ENCODE data around the gene C6. TPM values are rescaled to one million over a fixed set of nuclear protein-coding genes. Genes with fewer than 3 reads are reported as not detected.
A peak's percentile ranks its signal among the peaks of the same experiment; 100 is the strongest.
"Not testable (repeated sequence)": the region's sequence is repeated elsewhere in the genome, so short reads cannot be mapped to it uniquely, and the experiment has no call there.

The C6 gene
- total RNA-seq, 1 donor: 0.27 TPM

GRCh38 chr5:41193456-41194205 is 19.7 kb downstream of the C6 start:
- peak; percentile 100 for DNase-seq (ENCODE audit: low read depth)

GRCh38 chr5:41191249-41191648 is 22.1 kb downstream of the C6 start:
- DNase-seq (ENCODE audit: low read depth): no peak
- no peak for TF ChIP-seq CTCF (IDR thresholded peaks at IDR 0.05; ENCODE audit: insufficient read depth, low read length)
- H3K4me3 ChIP-seq (ENCODE audit: low read depth, low read length): no peak overlapping the region

More at GRCh38 chr5:41193456-41194205, 19.7 kb downstream of the C6 start:
- TF ChIP-seq CTCF (IDR thresholded peaks at IDR 0.05; ENCODE audit: insufficient read depth, low read length): no peak
- no peak overlapping the region for H3K4me3 ChIP-seq (ENCODE audit: low read depth, low read length)

GRCh38 chr5:41186143-41186542 is 27.2 kb downstream of the C6 start:
- no peak for DNase-seq (ENCODE audit: low read depth)
- TF ChIP-seq CTCF (IDR thresholded peaks at IDR 0.05; ENCODE audit: insufficient read depth, low read length): no peak
- H3K4me3 ChIP-seq (ENCODE audit: low read depth, low read length): no peak overlapping the region

DNA sequence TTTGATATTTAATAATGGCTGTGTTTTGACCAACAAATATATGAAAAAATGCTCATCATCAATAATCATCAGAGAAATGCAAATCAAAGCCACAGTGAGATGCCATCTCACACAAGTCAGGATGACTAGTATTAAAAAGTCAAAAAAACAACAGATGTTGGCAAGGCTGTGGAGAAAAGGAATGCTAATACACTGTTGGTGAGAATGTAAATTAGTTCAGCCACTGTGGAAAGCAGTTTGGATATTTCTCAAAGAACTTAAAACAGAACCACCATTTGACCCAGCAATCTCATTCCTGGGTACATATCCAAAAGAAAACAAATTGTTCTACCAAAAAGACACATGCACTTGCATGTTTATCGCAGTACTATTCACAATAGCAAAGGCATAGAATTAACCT is 30.0 kb downstream of the C6 start:
- not testable (repeated sequence) for DNase-seq (ENCODE audit: low read depth)

DNA sequence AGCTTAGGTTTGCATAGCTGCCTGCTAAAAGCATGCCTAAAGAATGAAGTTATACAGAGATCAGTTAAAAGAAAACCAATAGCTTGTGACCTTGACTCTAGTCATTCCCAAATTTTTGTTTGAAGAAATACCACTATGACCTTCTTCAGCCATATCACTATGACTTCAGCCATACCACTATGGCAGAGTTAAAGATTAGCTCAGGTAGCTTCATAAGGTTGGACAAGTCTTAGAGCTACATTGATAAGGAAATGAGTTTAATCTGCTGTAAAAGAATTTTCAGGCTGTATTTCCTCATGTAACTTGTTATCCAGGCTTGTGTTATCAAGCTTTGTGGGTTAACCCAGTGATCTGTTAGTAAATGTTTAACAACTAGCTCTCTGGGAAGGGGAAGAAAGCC is 30.7 kb downstream of the C6 start:
- DNase-seq (ENCODE audit: low read depth): no peak
- no peak for TF ChIP-seq CTCF (IDR thresholded peaks at IDR 0.05; ENCODE audit: insufficient read depth, low read length)

More for the DNA sequence above, 30.0 kb downstream of the C6 start:
- not testable (repeated sequence) for H3K4me3 ChIP-seq (ENCODE audit: low read depth, low read length)

GRCh38 chr5:41181691-41182564 is 31.4 kb downstream of the C6 start:
- no peak for TF ChIP-seq CTCF (IDR thresholded peaks at IDR 0.05; ENCODE audit: insufficient read depth, low read length)
- DNase-seq (ENCODE audit: low read depth): no peak
- no peak overlapping the region for H3K4me3 ChIP-seq (ENCODE audit: low read depth, low read length)

More for the DNA sequence above, 30.7 kb downstream of the C6 start:
- H3K4me3 ChIP-seq (ENCODE audit: low read depth, low read length): no peak overlapping the region

DNA sequence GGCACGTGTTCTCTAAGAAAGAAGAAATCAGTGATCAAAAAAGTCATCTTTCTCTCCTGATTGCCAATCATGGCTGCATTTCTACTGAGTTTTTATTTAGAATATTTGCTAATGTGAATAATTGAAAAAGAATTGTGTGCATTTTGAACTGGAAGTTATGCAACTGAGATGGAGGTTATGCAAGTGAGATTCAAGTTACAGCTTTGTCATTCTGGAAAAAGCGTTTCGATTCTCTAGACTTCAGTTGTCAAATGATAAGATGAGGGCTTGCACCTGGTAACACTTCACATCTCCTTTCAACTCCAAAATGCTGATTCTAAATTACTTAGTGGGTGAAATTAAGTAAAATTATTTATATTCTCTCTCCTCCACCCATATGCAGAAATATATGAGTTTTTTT is 36.4 kb downstream of the C6 start:
- DNase-seq (ENCODE audit: low read depth): peak; percentile 70
- no peak overlapping the region for H3K4me3 ChIP-seq (ENCODE audit: low read depth, low read length)
- no peak for TF ChIP-seq CTCF (IDR thresholded peaks at IDR 0.05; ENCODE audit: insufficient read depth, low read length)

All from fibroblast of the aortic adventitia (primary cell).